A549 (cell line): ENCODE measurements around the gene TAL1. TPM values are rescaled to one million over a fixed set of nuclear protein-coding genes. Genes with fewer than 3 reads are reported as not detected.
A peak's percentile ranks its signal among the peaks of the same experiment; 100 is the strongest.
"Not testable (repeated sequence)": the region's sequence is repeated elsewhere in the genome, so short reads cannot be mapped to it uniquely, and the experiment has no call there.

Experiments
- ATAC-seq, 2 experiments: fragments of 200-7000 bp in 1 of 2; fragments of >200 bp in 1 of 2; cut with Nextera tagmentation in 1 of 2; cut with Tn5 transposase in 1 of 2; 3 replicates each; pipeline versions ENCODE4 v1.8.0 to v1.9.1; 2018 to 2020; ENCODE audit warnings: mild to moderate bottlenecking in 1 of 2, moderate library complexity in 1 of 2
- CTCF ChIA-PET: fragments of 300-600 bp; sonication (Branson Sonifier 250); formaldehyde crosslinking; extraction: SDS; loops from one replicate; lab custom pipeline; 2021; ENCODE audit warnings: antibody characterized with exemption, inconsistent platforms; lab: Yijun Ruan, JAX
- POLR2A ChIA-PET: fragments of 350-600 bp; formaldehyde crosslinking; extraction: SDS; loops from one replicate; lab custom pipeline; 2021; ENCODE audit warnings: antibody characterized with exemption, inconsistent platforms; lab: Yijun Ruan, JAX
- DNase-seq, 2 experiments: peaks; one replicate each; pipeline versions ENCODE4 v3.0.0 to v3.0.0-alpha.2; 2011 to 2016; ENCODE audit warnings: low read depth in 1 of 2, low spot score in 1 of 2
- FAIRE-seq: peaks from 2 replicates; lab custom pipeline; 2011; peaks lifted over from hg19 to GRCh38; lab: Jason Lieb, UNC
- H3K27ac ChIP-seq, 2 experiments: fragments of >200 bp; sonication (Bioruptor Twin); formaldehyde crosslinking; 3 replicates each; pipeline ENCODE4 v1.5.1; 2016 to 2017
- H3K4me1 ChIP-seq: fragments of >200 bp; sonication (Bioruptor Twin); formaldehyde crosslinking; 3 replicates; pipeline ENCODE4 v1.6.1; 2016
- H3K4me2 ChIP-seq: fragments of >200 bp; sonication (Bioruptor Twin); formaldehyde crosslinking; 3 replicates; pipeline ENCODE4 v1.6.1; 2016
- H3K4me3 ChIP-seq: fragments of >200 bp; sonication (Bioruptor Twin); formaldehyde crosslinking; 3 replicates; pipeline ENCODE4 v1.5.1; 2016
- H3K9me3 ChIP-seq: fragments of >200 bp; sonication (Bioruptor Twin); formaldehyde crosslinking; 3 replicates; pipeline ENCODE4 v1.6.1; 2016
- CEBPB ChIP-seq, 2 experiments: fragments of >200 bp in 1 of 2; sonication (Bioruptor Twin) in 1 of 2; formaldehyde crosslinking in 1 of 2; IDR thresholded peaks; 2 replicates each; pipeline ENCODE4 v1.6.1; 2012 to 2016
- FOSL2 ChIP-seq, 2 experiments: fragments of 450-650 bp in 1 of 2; fragments of >200 bp in 1 of 2; sonication (Bioruptor Twin) in 1 of 2; formaldehyde crosslinking; IDR thresholded peaks; 2 replicates each; pipeline versions ENCODE4 v1.5.0 to v1.6.1; 2016 to 2020; ENCODE audit warnings: mild to moderate bottlenecking in 1 of 2, moderate library complexity in 1 of 2
- JUN ChIP-seq, 2 experiments: fragments of >200 bp; sonication (Bioruptor Twin); formaldehyde crosslinking; IDR thresholded peaks; 2 replicates in 1 of 2; 3 replicates in 1 of 2; pipeline ENCODE4 v1.6.1; 2016 to 2017
- JUNB ChIP-seq: fragments of >200 bp; sonication (Bioruptor Twin); formaldehyde crosslinking; IDR thresholded peaks from 2 replicates; pipeline ENCODE4 v1.6.1; 2016
- MAFK ChIP-seq: fragments of 450-650 bp; IDR thresholded peaks from 2 replicates; pipeline ENCODE4 v1.6.1; 2014; ENCODE audit not compliant: partially characterized antibody
- ZFP36 ChIP-seq: fragments of 450-650 bp; IDR thresholded peaks from 2 replicates; pipeline ENCODE4 v1.6.1; 2014; ENCODE audit warnings: borderline replicate concordance; ENCODE audit not compliant: partially characterized antibody
- ZNF302 ChIP-seq: fragments of 250-450 bp; sonication (Bioruptor Pico); IDR thresholded peaks from 2 replicates; pipeline ENCODE4 v1.9.0; 2021; ENCODE audit warnings: inconsistent platforms, mild to moderate bottlenecking, moderate library complexity
- ZSCAN20 ChIP-seq: fragments of 250-450 bp; sonication (Bioruptor Pico); IDR thresholded peaks from 2 replicates; pipeline ENCODE4 v1.8.0; 2022; ENCODE audit warnings: mild to moderate bottlenecking, moderate library complexity
- WGBS: methylation state at CpG from one replicate; pipeline ENCODE4 v1.1.6; 2017; ENCODE audit errors: missing lambda C conversion rate; 5-methylcytosine and 5-hydroxymethylcytosine counted together
- polyA plus RNA-seq, 4 experiments: library from polyadenylated mRNA; depleted of rRNA in 3 of 4; stranded (reverse); fragments of >200 nt; fragmentation: RNase III in 1 of 4; extraction: RNeasy Plus Mini Kit Qiagen cat#74134 plus additional on column Dnase treatment in 1 of 4; gene quantifications; 2 replicates in 3 of 4; 3 replicates in 1 of 4; pipeline ENCODE4 v1.2.3, GENCODE V29; 2011 to 2017
- TF ChIP-seq, protein P1 (sequence below): fragments of 250-450 bp; sonication (Bioruptor Pico); IDR thresholded peaks from 2 replicates; pipeline ENCODE4 v1.5.0; 2021; ENCODE audit warnings: mild to moderate bottlenecking, moderate library complexity, borderline replicate concordance
- TF ChIP-seq, protein P2 (sequence below): fragments of >200 bp; sonication (Bioruptor Twin); formaldehyde crosslinking; IDR thresholded peaks from 3 replicates; pipeline ENCODE4 v1.5.1; 2016

TAL1 gene
- polyA plus RNA-seq, 2 of the 4 experiments (the other 2 are of a cell fraction): not detected

DNA sequence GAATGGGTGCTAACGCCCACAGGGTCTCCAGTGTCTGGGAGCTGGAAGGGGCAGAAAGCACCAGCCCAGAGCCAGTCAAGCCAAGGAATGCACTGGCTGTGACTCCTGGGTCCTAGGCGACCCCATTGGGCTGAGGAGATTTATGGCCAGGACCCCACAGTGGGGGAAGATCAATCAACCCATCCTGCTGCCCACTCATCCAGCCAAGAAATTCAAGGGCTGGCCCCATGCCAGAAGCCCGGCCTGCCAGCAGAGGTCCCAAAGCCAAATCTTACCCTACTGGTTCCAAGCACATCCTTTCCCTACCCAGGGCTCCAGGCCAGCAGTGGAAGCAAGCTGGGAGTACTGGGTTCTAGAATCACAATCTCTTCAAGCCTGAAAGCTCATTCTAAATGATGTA lies 35.4 kb downstream of the TAL1 start (continued):
- TF ChIP-seq, protein P1, sequence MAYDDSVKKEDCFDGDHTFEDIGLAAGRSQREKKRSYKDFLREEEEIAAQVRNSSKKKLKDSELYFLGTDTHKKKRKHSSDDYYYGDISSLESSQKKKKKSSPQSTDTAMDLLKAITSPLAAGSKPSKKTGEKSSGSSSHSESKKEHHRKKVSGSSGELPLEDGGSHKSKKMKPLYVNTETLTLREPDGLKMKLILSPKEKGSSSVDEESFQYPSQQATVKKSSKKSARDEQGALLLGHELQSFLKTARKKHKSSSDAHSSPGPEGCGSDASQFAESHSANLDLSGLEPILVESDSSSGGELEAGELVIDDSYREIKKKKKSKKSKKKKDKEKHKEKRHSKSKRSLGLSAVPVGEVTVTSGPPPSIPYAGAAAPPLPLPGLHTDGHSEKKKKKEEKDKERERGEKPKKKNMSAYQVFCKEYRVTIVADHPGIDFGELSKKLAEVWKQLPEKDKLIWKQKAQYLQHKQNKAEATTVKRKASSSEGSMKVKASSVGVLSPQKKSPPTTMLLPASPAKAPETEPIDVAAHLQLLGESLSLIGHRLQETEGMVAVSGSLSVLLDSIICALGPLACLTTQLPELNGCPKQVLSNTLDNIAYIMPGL (CRISPR knock-in tag): no peak
- TF ChIP-seq JUN (IDR thresholded peaks at IDR 0.05): no peak
- TF ChIP-seq FOSL2 (IDR thresholded peaks at IDR 0.05): no peak
- no peak for TF ChIP-seq FOSL2 (CRISPR knock-in tag; IDR thresholded peaks at IDR 0.05)
- TF ChIP-seq ZSCAN20 (CRISPR knock-in tag): no peak
- no peak for TF ChIP-seq MAFK

DNA sequence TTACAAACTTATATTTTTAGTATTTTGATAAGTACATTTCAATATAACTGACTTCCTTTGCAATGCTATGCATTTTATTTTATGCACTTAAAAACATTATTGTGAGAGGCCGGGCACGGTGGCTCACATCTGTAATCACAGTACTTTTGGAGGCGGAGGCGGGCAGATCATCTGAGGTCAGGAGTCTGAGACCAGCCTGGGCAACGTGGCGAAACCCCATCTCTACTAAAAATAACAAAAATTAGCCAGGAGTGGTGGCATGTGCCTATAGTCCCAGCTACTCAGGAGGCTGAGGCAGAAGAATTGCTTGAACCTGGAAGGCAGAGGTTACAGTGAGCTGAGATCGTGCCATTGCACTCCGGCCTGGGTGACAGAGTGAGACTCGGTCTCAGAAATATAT lies 36.0 kb downstream of the TAL1 start:
- FAIRE-seq, H3K27ac ChIP-seq, H3K9me3 ChIP-seq, ATAC-seq, H3K4me3 ChIP-seq, POLR2A ChIA-PET, H3K4me2 ChIP-seq, DNase-seq: not testable (repeated sequence)
- WGBS: 88% methylated on average over 9 of the region's 9 CpGs
- peaks cover 23% of the 10 kb centered on the region for H3K4me1 ChIP-seq
- CTCF ChIA-PET: interaction anchor here (10.5 kb wide), 1 partner anchor 19 kb away, joined by 142 read pairs; no protein-coding TSS in a partner anchor

DNA sequence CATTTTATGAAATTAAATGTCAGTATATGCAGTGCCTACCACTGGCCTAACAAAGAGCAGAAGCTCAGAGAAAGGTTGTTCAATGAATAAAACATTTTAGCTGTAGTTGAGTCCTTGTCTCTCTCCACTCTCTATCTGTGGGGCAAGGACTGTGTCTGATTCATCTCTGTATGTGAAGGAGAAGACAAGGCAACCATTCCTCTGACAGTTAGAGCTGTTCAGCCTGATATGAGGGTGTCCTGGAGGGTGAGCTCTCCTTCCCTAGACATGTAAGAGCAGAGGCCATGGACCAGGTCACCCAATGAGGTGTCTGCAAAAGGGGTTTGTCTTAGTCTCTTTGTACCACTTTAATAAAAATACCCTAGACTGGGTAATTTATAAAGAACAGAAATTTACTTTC lies 37.7 kb downstream of the TAL1 start:
- TF ChIP-seq, protein P1 (CRISPR knock-in tag): no peak
- no peak for TF ChIP-seq JUNB
- TF ChIP-seq, protein P2, sequence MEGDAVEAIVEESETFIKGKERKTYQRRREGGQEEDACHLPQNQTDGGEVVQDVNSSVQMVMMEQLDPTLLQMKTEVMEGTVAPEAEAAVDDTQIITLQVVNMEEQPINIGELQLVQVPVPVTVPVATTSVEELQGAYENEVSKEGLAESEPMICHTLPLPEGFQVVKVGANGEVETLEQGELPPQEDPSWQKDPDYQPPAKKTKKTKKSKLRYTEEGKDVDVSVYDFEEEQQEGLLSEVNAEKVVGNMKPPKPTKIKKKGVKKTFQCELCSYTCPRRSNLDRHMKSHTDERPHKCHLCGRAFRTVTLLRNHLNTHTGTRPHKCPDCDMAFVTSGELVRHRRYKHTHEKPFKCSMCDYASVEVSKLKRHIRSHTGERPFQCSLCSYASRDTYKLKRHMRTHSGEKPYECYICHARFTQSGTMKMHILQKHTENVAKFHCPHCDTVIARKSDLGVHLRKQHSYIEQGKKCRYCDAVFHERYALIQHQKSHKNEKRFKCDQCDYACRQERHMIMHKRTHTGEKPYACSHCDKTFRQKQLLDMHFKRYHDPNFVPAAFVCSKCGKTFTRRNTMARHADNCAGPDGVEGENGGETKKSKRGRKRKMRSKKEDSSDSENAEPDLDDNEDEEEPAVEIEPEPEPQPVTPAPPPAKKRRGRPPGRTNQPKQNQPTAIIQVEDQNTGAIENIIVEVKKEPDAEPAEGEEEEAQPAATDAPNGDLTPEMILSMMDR: no peak
- no peak for TF ChIP-seq ZFP36
- no peak for TF ChIP-seq CEBPB (IDR thresholded peaks at IDR 0.05)
- TF ChIP-seq ZNF302 (CRISPR knock-in tag): no peak
- ATAC-seq: no peak
- H3K4me1 ChIP-seq: peaks cover 39% of the 10 kb centered on the region
- H3K4me2 ChIP-seq: no peak overlapping the region
- POLR2A ChIA-PET: no interaction called here
- FAIRE-seq: no peak
- H3K27ac ChIP-seq: no peak overlapping the region
- no peaks in the 10 kb centered on the region for H3K9me3 ChIP-seq
- CTCF ChIA-PET: interaction anchor here (1.1 to 10.5 kb wide), 6 partner anchors 17 to 516 kb away, joined by 3 to 142 read pairs (median 8); no protein-coding TSS in a partner anchor
- H3K4me3 ChIP-seq: no peak overlapping the region
- no peak for DNase-seq

DNA sequence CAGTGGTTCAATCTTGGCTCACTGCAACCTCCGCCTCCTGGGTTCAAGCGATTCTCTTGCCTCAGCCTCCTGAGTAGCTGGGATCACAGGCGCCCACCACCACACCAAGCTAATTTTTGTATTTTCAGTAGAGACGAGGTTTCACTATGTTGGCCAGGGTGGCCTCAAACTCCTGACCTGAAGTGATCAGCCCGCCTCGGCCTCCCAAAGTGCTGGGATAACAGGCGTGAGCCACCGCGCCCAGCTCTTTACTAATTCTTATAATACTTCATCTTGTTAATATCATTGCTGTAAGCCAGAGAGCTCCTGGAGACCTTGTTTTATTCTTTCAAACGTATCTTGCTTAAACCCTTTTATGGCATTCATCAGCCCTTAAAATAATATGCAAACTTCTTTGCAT lies 38.5 kb downstream of the TAL1 start:
- FAIRE-seq, DNase-seq, POLR2A ChIA-PET, ATAC-seq, H3K4me2 ChIP-seq, H3K9me3 ChIP-seq, H3K4me3 ChIP-seq: not testable (repeated sequence)
- whole genome bisulfite sequencing: 85% methylated on average over 10 of the region's 10 CpGs
- CTCF ChIA-PET: interaction anchor here (0.6 to 10.5 kb wide), 22 partner anchors 9 to 537 kb away, joined by 3 to 142 read pairs (median 4); no protein-coding TSS in a partner anchor
- peak overlapping the region; percentile 85 to 92; a peak in 4 of 6 replicates for H3K27ac ChIP-seq
- H3K4me1 ChIP-seq: peaks cover 39% of the 10 kb centered on the region
